CD4-positive, alpha-beta T cell treated with Interleukin-17A for 1 hour (primary cell): ENCODE measurements around the gene COL4A1.
A peak's percentile ranks its signal among the peaks of the same experiment; 100 is the strongest.

Source experiments
- DNase-seq: peaks from one replicate; pipeline ENCODE4 v3.0.0-alpha.2; 2020

COL4A1 gene

GRCh38 chr13:110341445-110342244 is 34.7 kb upstream of the COL4A1 start:
- peak; percentile 1 for DNase-seq

GRCh38 chr13:110340812-110341444 is 34.0 kb upstream of the COL4A1 start:
- DNase-seq = peak; percentile 33

GRCh38 chr13:110339975-110340550 is 33.1 kb upstream of the COL4A1 start:
- no peak for DNase-seq

GRCh38 chr13:110339263-110339662 is 32.3 kb upstream of the COL4A1 start:
- DNase-seq = no peak

- DNase-seq = no peak
These were observed 31.6 kb upstream of the COL4A1 start for GRCh38 chr13:110338441-110339101.

GRCh38 chr13:110337247-110337646 is 30.3 kb upstream of the COL4A1 start:
- no peak for DNase-seq

- DNase-seq = no peak
These were observed 29.7 kb upstream of the COL4A1 start for GRCh38 chr13:110336681-110337080.

- DNase-seq = no peak
These were observed 29.2 kb upstream of the COL4A1 start for GRCh38 chr13:110336108-110336507.

- no peak for DNase-seq
These were observed 28.0 kb upstream of the COL4A1 start for GRCh38 chr13:110334841-110335490.

GRCh38 chr13:110334256-110334655 is 27.3 kb upstream of the COL4A1 start:
- no peak for DNase-seq

- no peak for DNase-seq
These were observed 26.9 kb upstream of the COL4A1 start for GRCh38 chr13:110333837-110334236.

- DNase-seq = no peak
These were observed 25.8 kb upstream of the COL4A1 start for GRCh38 chr13:110332750-110333149.

GRCh38 chr13:110331362-110331761 is 24.4 kb upstream of the COL4A1 start:
- DNase-seq = no peak

GRCh38 chr13:110330491-110331011 is 23.6 kb upstream of the COL4A1 start:
- no peak for DNase-seq

- DNase-seq = no peak
These were observed 23.0 kb upstream of the COL4A1 start for GRCh38 chr13:110329798-110330461.

- no peak for DNase-seq
These were observed 22.3 kb upstream of the COL4A1 start for GRCh38 chr13:110329258-110329657.

- DNase-seq = no peak
These were observed 21.6 kb upstream of the COL4A1 start for GRCh38 chr13:110328573-110328972.

- no peak for DNase-seq
These were observed 20.2 kb upstream of the COL4A1 start for GRCh38 chr13:110327051-110327721.

GRCh38 chr13:110326263-110326904 is 19.4 kb upstream of the COL4A1 start:
- DNase-seq = no peak

GRCh38 chr13:110324026-110324749 is 17.2 kb upstream of the COL4A1 start:
- DNase-seq = no peak
